ENCODE data around the gene HAUS5.

Gene HAUS5

GRCh38 chr19:35636651-35637050, 24.1 kb downstream of the HAUS5 start:
- H3K4me3 ChIP-seq (ENCODE audit: low read depth, low read length): no peak overlapping the region
- TF ChIP-seq CTCF (IDR thresholded peaks at IDR 0.05; ENCODE audit: low read depth, low read length): no peak

GRCh38 chr19:35637165-35637564, 24.6 kb downstream of the HAUS5 start:
- H3K4me3 ChIP-seq (ENCODE audit: low read depth, low read length): no peak overlapping the region
- no peak for TF ChIP-seq CTCF (IDR thresholded peaks at IDR 0.05; ENCODE audit: low read depth, low read length)

- H3K4me3 ChIP-seq (ENCODE audit: low read depth, low read length): no peak overlapping the region
- TF ChIP-seq CTCF (IDR thresholded peaks at IDR 0.05; ENCODE audit: low read depth, low read length): no peak
Observed at GRCh38 chr19:35639321-35639639, 26.7 kb downstream of the HAUS5 start.

- no peak overlapping the region for H3K4me3 ChIP-seq (ENCODE audit: low read depth, low read length)
- no peak for TF ChIP-seq CTCF (IDR thresholded peaks at IDR 0.05; ENCODE audit: low read depth, low read length)
Observed at GRCh38 chr19:35639863-35640262, 27.3 kb downstream of the HAUS5 start.

GRCh38 chr19:35641515-35642151, 29.1 kb downstream of the HAUS5 start, which contains the start of gene ETV2:
ETV2 (plus strand) TSS chr19:35641745; CDS start chr19:35642461, 716 bp downstream.
- no peak for TF ChIP-seq CTCF (IDR thresholded peaks at IDR 0.05; ENCODE audit: low read depth, low read length)
- 0 out of 2 replicates have a peak within 1 kb of the TSS, but pooled peaks have one; percentile 6 for H3K4me3 ChIP-seq (ENCODE audit: low read depth, low read length)

- no peak overlapping the region for H3K4me3 ChIP-seq (ENCODE audit: low read depth, low read length)
- no peak for TF ChIP-seq CTCF (IDR thresholded peaks at IDR 0.05; ENCODE audit: low read depth, low read length)
Observed at GRCh38 chr19:35642312-35642711, 29.8 kb downstream of the HAUS5 start.

- H3K4me3 ChIP-seq (ENCODE audit: low read depth, low read length): peak overlapping the region; percentile 59
- TF ChIP-seq CTCF (IDR thresholded peaks at IDR 0.05; ENCODE audit: low read depth, low read length): no peak
Observed at GRCh38 chr19:35642798-35643254, 30.3 kb downstream of the HAUS5 start.

All from WI38 (cell line).